Thyroid gland (tissue), 4 donors: ENCODE results near the gene KCNMB4. TPM values are rescaled to one million over a fixed set of nuclear protein-coding genes. Genes with fewer than 3 reads are reported as not detected.

Experiments used
- DNase-seq, 2 donors: peaks; one replicate each; pipeline ENCODE4 v3.0.0-alpha.2; 2019
- H3K27ac ChIP-seq, 3 donors: fragments of 200-600 bp; sonication (generic); 1 replicate in 2 of 3; 2 replicates in 1 of 3; pipeline ENCODE4 v1.5.1; 2016 to 2019; ENCODE audit warnings: mild to moderate bottlenecking in 1 of 3, moderate library complexity in 1 of 3
- H3K27me3 ChIP-seq: fragments of 200-600 bp; sonication (generic); one replicate; pipeline ENCODE4 v1.5.1; 2019
- H3K36me3 ChIP-seq, 2 donors: fragments of 200-600 bp; sonication (generic); one replicate each; pipeline ENCODE4 v1.5.1; 2016 to 2019
- H3K4me1 ChIP-seq, 2 donors: fragments of 200-600 bp; sonication (generic); one replicate each; pipeline ENCODE4 v1.5.1; 2017 to 2019
- H3K4me3 ChIP-seq, 3 donors: fragments of 200-600 bp; sonication (generic); replicated peaks in 1 of 3; 1 replicate in 2 of 3; 2 replicates in 1 of 3; pipeline ENCODE4 v1.5.1; 2016; ENCODE audit warnings: mild to moderate bottlenecking in 1 of 3
- H3K9me3 ChIP-seq: fragments of 200-600 bp; sonication (generic); one replicate; pipeline ENCODE4 v1.5.1; 2017
- POLR2A ChIP-seq, 2 donors: fragments of 450-650 bp; IDR thresholded peaks; one replicate each; pipeline ENCODE4 v1.6.1; 2017; ENCODE audit warnings: antibody characterized with exemption in 2 of 2, mild to moderate bottlenecking in 2 of 2, moderate library complexity in 1 of 2
- WGBS, 2 donors: methylation state at CpG; one replicate each; pipeline ENCODE4 v1.1.5; 2017; 5-methylcytosine and 5-hydroxymethylcytosine counted together
- intact Hi-C: fragments of 100-400 bp; cut with DNase I; formaldehyde crosslinking; loops from one replicate; pipeline ENCODE4 v1.15.1; 2023
- total RNA-seq, 4 donors: library from RNA; depleted of rRNA; stranded (reverse); fragments of >200 nt; gene quantifications; one replicate each; pipeline ENCODE4 v1.2.3, GENCODE V29; 2016
- TF ChIP-seq, protein P1 (sequence below), 6 experiments: fragments of 200-600 bp in 3 of 6; fragments of 450-650 bp in 3 of 6; sonication (generic) in 3 of 6; IDR thresholded peaks; one replicate each; pipeline ENCODE4 v1.5.1; 2016 to 2019; ENCODE audit warnings: antibody characterized with exemption in 6 of 6, mild to moderate bottlenecking in 2 of 6, inconsistent platforms in 1 of 6, moderate library complexity in 1 of 6

Gene KCNMB4
- total RNA-seq, 4 donors from 2014 or later, result 2.1 to 5.1 (median 3.8) TPM

DNA sequence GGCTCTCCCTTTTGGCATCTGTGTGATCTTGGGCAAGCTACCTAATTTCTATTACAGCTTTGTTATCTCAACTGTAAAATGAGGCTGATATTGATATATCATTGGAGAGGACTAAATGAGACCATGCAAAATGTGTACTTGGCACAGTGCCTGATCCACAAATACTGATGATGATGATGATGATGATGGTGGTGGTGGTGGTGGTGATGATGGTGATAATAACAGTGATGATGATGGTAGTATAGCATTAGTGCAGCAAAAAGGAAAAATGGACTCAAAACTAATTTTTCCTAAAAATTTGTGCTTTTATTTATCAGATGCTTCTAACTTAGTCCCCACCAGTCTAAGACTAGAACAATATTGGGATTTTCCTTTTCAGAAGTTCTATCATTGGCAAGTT lies 70.7 kb downstream of the KCNMB4 start:
- Histone ChIP-seq H3K4me3 (no peak overlapping the region), H3K9me3 (no peaks in the 10 kb centered on the region)
- no peak for DNase-seq

DNA sequence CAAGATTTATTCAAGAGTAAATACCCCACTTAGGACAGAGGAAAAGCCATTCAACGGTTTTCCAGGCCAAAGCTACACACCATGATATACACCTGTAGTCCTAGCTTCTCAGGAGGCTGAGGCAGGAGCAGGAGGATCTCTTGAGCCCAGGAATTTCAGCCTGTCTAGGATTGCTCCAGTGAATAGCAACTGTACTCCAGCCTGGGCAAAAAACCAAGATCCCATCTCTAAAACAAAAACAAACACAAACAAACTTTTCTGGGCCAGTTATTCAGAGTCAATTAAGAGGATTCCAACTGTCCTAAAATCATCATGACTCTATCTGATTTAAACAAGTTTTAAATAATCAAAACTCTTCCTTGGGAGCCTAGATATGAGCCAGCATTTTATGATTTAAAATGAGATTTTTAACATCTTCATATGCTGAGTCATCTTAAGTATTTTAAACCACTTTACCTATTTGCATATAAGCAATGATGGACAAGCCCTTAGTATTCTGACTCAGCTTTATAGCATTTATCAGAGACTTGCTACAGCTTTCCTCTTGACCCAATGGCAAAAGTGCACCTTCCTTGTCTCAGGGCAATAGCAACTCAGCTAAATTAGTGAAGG lies 77.1 kb downstream of the KCNMB4 start:
- Histone ChIP-seq H3K27ac (no peak overlapping the region), H3K9me3 (no peaks in the 10 kb centered on the region), H3K4me1 (no peaks in the 10 kb centered on the region), H3K36me3 (no peaks in the 10 kb centered on the region), H3K27me3 (no peaks in the 10 kb centered on the region), H3K4me3 (no peak overlapping the region)
- intact Hi-C loops, result no loop called here
- TF ChIP-seq, protein P1, sequence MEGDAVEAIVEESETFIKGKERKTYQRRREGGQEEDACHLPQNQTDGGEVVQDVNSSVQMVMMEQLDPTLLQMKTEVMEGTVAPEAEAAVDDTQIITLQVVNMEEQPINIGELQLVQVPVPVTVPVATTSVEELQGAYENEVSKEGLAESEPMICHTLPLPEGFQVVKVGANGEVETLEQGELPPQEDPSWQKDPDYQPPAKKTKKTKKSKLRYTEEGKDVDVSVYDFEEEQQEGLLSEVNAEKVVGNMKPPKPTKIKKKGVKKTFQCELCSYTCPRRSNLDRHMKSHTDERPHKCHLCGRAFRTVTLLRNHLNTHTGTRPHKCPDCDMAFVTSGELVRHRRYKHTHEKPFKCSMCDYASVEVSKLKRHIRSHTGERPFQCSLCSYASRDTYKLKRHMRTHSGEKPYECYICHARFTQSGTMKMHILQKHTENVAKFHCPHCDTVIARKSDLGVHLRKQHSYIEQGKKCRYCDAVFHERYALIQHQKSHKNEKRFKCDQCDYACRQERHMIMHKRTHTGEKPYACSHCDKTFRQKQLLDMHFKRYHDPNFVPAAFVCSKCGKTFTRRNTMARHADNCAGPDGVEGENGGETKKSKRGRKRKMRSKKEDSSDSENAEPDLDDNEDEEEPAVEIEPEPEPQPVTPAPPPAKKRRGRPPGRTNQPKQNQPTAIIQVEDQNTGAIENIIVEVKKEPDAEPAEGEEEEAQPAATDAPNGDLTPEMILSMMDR (IDR thresholded peaks at IDR 0.05), result no peak
- no peak for TF ChIP-seq POLR2A (IDR thresholded peaks at IDR 0.05)
- WGBS, 2 donors, result 0 to 30% methylated on average over 1 of the region's 1 CpG
- no peak for DNase-seq

More for the DNA sequence above, 70.7 kb downstream of the KCNMB4 start:
- no peaks in the 10 kb centered on the region for H3K4me1 ChIP-seq
- H3K27ac ChIP-seq, result no peak overlapping the region
- H3K27me3 ChIP-seq, result no peaks in the 10 kb centered on the region
- no peaks in the 10 kb centered on the region for H3K36me3 ChIP-seq
- intact Hi-C loops, result no loop called here
- TF ChIP-seq POLR2A (IDR thresholded peaks at IDR 0.05), result no peak
- TF ChIP-seq, protein P1 (IDR thresholded peaks at IDR 0.05), result no peak

DNA sequence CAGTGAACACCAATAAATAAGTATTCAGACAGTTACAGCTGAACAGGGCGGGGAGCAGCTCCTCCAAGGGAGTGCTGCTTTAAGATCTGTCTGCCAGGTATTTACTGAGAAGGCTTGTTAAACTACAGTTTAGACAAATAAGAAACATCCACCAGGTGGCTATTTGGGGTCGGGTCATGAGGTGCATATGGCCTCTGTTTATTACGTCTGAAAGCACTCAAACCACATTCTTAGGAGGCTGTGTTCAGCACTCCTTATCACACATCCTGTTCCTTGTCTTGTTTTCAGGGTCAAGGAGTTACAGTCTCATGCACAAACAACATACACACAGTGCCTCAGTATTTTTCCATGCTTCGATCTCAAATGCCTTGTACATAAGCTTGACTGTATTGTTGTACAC lies 78.8 kb downstream of the KCNMB4 start:
- Histone ChIP-seq H3K9me3 (no peaks in the 10 kb centered on the region), H3K27me3 (no peaks in the 10 kb centered on the region), H3K36me3 (no peaks in the 10 kb centered on the region), H3K4me3 (no peak overlapping the region), H3K27ac (no peak overlapping the region), H3K4me1 (no peaks in the 10 kb centered on the region)
- WGBS, 2 donors, result 53 to 59% methylated on average over 4 of the region's 4 CpGs
- no peak for DNase-seq
- intact Hi-C loops, result no loop called here
- TF ChIP-seq, protein P1 (IDR thresholded peaks at IDR 0.05), result no peak
- no peak for TF ChIP-seq POLR2A (IDR thresholded peaks at IDR 0.05)

DNA sequence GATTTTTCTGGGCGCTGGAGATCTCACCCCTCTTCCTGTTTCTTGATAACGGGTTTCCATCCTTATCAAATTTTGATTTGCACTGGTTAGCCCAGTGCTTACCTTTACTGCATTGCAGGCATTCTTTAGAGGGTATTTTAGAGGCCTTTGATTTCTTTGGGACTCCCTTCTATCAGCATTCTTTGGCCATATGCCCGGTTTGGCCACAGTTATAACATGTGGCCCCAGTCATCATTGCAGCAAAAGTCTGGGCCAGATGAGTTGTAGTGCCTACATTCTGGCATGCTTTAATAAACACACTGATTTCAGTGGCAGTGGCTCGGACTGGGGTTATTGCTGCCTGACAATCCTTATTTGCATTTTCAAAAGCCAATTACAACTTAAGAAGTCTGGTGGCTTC lies 82.3 kb downstream of the KCNMB4 start:
- Histone ChIP-seq H3K9me3 (no peaks in the 10 kb centered on the region), H3K27ac (no peak overlapping the region), H3K4me1 (no peaks in the 10 kb centered on the region), H3K4me3 (no peak overlapping the region), H3K27me3 (no peaks in the 10 kb centered on the region), H3K36me3 (no peaks in the 10 kb centered on the region)
- TF ChIP-seq POLR2A (IDR thresholded peaks at IDR 0.05), result no peak
- TF ChIP-seq, protein P1 (IDR thresholded peaks at IDR 0.05), result no peak
- intact Hi-C loops, result no loop called here
- DNase-seq, result no peak
- 67 to 77% methylated on average over 4 of the region's 4 CpGs for WGBS, 2 donors

DNA sequence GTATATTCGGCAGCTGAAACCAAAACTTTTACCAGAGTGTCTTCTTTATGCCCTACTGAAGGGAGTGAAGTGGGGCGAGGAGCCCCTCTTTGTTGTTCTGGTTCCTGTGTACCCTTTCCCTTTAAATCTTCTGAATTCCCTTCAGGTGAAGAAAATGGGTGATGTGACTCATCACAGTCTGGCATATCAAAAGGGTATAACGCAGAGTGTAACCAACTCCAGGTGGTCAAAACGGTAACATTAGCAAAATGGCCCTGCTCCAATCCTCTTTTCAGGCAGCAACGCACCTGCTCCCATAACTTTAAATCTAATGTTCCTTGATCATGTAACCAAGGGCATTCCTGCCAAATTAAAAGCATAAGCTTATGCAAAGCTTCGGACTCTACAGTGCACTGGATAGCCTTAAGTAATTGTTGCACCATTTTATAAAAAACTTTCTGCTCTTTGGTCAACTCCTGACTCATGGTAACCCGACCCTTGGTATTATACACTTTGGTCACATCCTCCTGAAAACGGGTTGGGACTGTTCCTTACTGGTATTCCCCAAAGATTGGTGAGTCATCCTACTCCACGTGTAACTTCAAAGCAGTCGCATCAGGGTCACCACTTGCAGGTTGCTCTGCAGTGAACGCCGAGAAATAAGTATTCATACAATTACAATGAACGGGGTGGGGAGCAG lies 83.1 kb downstream of the KCNMB4 start:
- Histone ChIP-seq H3K4me3 (no peak overlapping the region), H3K4me1 (no peaks in the 10 kb centered on the region), H3K36me3 (no peaks in the 10 kb centered on the region), H3K9me3 (no peaks in the 10 kb centered on the region), H3K27me3 (no peaks in the 10 kb centered on the region), H3K27ac (no peak overlapping the region)
- no peak for DNase-seq
- no peak for TF ChIP-seq POLR2A (IDR thresholded peaks at IDR 0.05)
- TF ChIP-seq, protein P1 (IDR thresholded peaks at IDR 0.05), result no peak
- intact Hi-C loops, result no loop called here
- 84 to 87% methylated on average over 13 of the region's 13 CpGs for WGBS, 2 donors
